Measurements from ENCODE around the gene HOTAIR. TPM values are rescaled to one million over a fixed set of nuclear protein-coding genes. Genes with fewer than 3 reads are reported as not detected.

HOTAIR gene
- polyA plus RNA-seq, 1 experiment: 11.4 TPM

GRCh38 chr12:53916788-53917655 lies 57.7 kb downstream of the HOTAIR start:
- DNase-seq (ENCODE audit: low read depth): no peak
- peaks cover 10% of the 10 kb centered on the region; the same call in 1 of the 2 replicates for H3K27me3 ChIP-seq (ENCODE audit: control insufficient read depth, insufficient read depth, low read length)
- ChIA-PET CTCF (interaction anchor here (0.6 kb wide), 1 partner anchor 15 kb away, joined by 3 read pairs; no protein-coding TSS in a partner anchor), POLR2A (no interaction called here)
- no peaks in the 10 kb centered on the region for H3K36me3 ChIP-seq (ENCODE audit: control insufficient read depth, insufficient read depth, low read length)
- H3K4me3 ChIP-seq (ENCODE audit: low read depth, low read length): no peak overlapping the region
- TF ChIP-seq CTCF (IDR thresholded peaks at IDR 0.05; ENCODE audit: insufficient read depth, low read depth, low read length): no peak

Small RNAs within 50 kb of the gene (small RNA-seq; reads per million reads assigned to genes)
- gene AC012531.3 (ENCODE audit: insufficient read length, low read depth, low replicate concordance): not detected
- gene AC012531.4 (ENCODE audit: insufficient read length, low read depth, low replicate concordance): not detected
- gene MIR196A2 (ENCODE audit: insufficient read length, low read depth, low replicate concordance): 0.84 reads per million
- not detected for gene RF01905 (ENCODE audit: insufficient read length, low read depth, low replicate concordance)
- not detected for gene RF01906 (ENCODE audit: insufficient read length, low read depth, low replicate concordance)

Other genes starting within 250 kb of the HOTAIR start
- gene CALCOCO1, start 247.5 kb downstream of the HOTAIR start, polyA plus RNA-seq (2011; rRNA removed): 170 and 206 TPM in 2 replicates
- not detected in 2 replicates for gene CISTR, start 223.0 kb downstream of the HOTAIR start, polyA plus RNA-seq (2011; rRNA removed)
- gene HOXC13, start 36.1 kb downstream of the HOTAIR start, polyA plus RNA-seq (2011; rRNA removed): 1.0 and 1.1 TPM in 2 replicates
- 0.05 and 0.06 TPM in 2 replicates for gene HOXC12, start 20.1 kb downstream of the HOTAIR start, polyA plus RNA-seq (2011; rRNA removed)
- 3.2 and 4.9 TPM in 2 replicates for gene HOXC11, start 1.8 kb downstream of the HOTAIR start, polyA plus RNA-seq (2011; rRNA removed)
- 13.9 and 14.9 TPM in 2 replicates for gene HOXC10, start 10.2 kb upstream of the HOTAIR start, polyA plus RNA-seq (2011; rRNA removed)
- gene HOXC9, start 25.2 kb upstream of the HOTAIR start, polyA plus RNA-seq (2011; rRNA removed): 1.2 and 1.8 TPM in 2 replicates
- 1.6 and 1.8 TPM in 2 replicates for gene HOXC8, start 34.0 kb upstream of the HOTAIR start, polyA plus RNA-seq (2011; rRNA removed)
- gene HOXC6, start 53.5 kb upstream of the HOTAIR start, polyA plus RNA-seq (2011; rRNA removed): 4.5 and 5.9 TPM in 2 replicates
- 0.06 TPM in 1 of 2 replicates, not detected in the other for gene HOXC5, start 58.1 kb upstream of the HOTAIR start, polyA plus RNA-seq (2011; rRNA removed)
- gene HOXC4, start 78.9 kb upstream of the HOTAIR start, polyA plus RNA-seq (2011; rRNA removed): 0.69 and 0.93 TPM in 2 replicates
- 29.8 and 43.7 TPM in 2 replicates for gene SMUG1, start 214.0 kb upstream of the HOTAIR start, polyA plus RNA-seq (2011; rRNA removed)

Data from BJ (cell line).